ENCODE data around the gene TNPO2. TPM values are rescaled to one million over a fixed set of nuclear protein-coding genes. Genes with fewer than 3 reads are reported as not detected.

Gene TNPO2
- total RNA-seq, 4 donors from 2014 or later: 50.8 to 59.8 (median 54.8) TPM

DNA sequence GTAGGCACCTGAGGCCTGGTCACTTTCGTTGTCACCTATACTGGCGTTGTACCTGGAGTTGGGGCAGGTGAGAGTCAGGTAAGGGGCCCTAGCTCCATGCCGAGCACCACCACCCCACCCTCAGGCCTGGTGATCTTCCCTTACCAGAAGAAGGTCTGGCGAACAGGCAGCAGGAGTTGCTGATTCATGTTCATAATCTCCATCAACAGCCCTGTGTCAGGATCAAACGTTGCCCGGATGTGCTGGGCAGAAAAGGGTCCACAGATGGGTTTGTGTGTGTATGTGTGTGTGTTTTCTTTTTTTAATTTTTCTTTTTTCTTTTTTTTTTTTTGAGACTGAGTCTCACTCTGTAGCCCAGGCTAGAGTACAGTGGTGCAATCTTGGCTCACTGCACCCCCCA lies 71.5 kb downstream of the TNPO2 start:
- TF ChIP-seq POLR2A (IDR thresholded peaks at IDR 0.05): no peak
- TF ChIP-seq, protein P1, sequence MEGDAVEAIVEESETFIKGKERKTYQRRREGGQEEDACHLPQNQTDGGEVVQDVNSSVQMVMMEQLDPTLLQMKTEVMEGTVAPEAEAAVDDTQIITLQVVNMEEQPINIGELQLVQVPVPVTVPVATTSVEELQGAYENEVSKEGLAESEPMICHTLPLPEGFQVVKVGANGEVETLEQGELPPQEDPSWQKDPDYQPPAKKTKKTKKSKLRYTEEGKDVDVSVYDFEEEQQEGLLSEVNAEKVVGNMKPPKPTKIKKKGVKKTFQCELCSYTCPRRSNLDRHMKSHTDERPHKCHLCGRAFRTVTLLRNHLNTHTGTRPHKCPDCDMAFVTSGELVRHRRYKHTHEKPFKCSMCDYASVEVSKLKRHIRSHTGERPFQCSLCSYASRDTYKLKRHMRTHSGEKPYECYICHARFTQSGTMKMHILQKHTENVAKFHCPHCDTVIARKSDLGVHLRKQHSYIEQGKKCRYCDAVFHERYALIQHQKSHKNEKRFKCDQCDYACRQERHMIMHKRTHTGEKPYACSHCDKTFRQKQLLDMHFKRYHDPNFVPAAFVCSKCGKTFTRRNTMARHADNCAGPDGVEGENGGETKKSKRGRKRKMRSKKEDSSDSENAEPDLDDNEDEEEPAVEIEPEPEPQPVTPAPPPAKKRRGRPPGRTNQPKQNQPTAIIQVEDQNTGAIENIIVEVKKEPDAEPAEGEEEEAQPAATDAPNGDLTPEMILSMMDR (IDR thresholded peaks at IDR 0.05): no peak
- DNase-seq: no peak
- Histone ChIP-seq H3K27me3 (no peaks in the 10 kb centered on the region), H3K4me1 (peaks cover 13 to 15% of the 10 kb centered on the region in 2 donors), H3K4me3 (replicated peaks in 1 of 3) (no peak overlapping the region), H3K27ac (no peak overlapping the region), H3K36me3 (peaks cover 6 to 12% of the 10 kb centered on the region in 2 donors), H3K9me3 (no peaks in the 10 kb centered on the region)
- intact Hi-C loops (cut with DNase I): no loop called here
- 91 to 98% methylated on average over 6 of the region's 6 CpGs for WGBS, 2 donors

- 96 to 98% methylated on average over 10 of the region's 10 CpGs for WGBS, 2 donors
- H3K27ac ChIP-seq: no peak overlapping the region
- no peaks in the 10 kb centered on the region for H3K9me3 ChIP-seq
- TF ChIP-seq, protein P1 (IDR thresholded peaks at IDR 0.05): no peak
- TF ChIP-seq POLR2A (IDR thresholded peaks at IDR 0.05): no peak
- H3K27me3 ChIP-seq: no peaks in the 10 kb centered on the region
- H3K36me3 ChIP-seq: peaks cover 3 to 6% of the 10 kb centered on the region in 2 donors
- H3K4me1 ChIP-seq: peaks cover 14 to 15% of the 10 kb centered on the region in 2 donors
- intact Hi-C loops (cut with DNase I): no loop called here
- H3K4me3 ChIP-seq (replicated peaks in 1 of 3): no peak overlapping the region
- no peak for DNase-seq
Observed at GRCh38 chr19:12649941-12650340, 73.8 kb downstream of the TNPO2 start.

Small RNA genes lying within 50 kb of the gene (small RNA-seq; reads per million reads assigned to genes)
- 1,098 reads per million, percentile 99 among the genes with 10 or more reads in this experiment for gene SNORD41

Other genes with a start within 250 kb of the TNPO2 start
- gene ZNF709, start 239.1 kb downstream of the TNPO2 start, total RNA-seq: 1 to 10 TPM; 7.6 to 9.4 (median 8.7) TPM
- gene ZNF564, start 172.4 kb downstream of the TNPO2 start, total RNA-seq: 10 to 100 TPM; 19.4 to 27.3 (median 23.9) TPM
- 10 to 100 TPM; 11.3 to 28.9 (median 17.5) TPM for gene ZNF490, start 113.1 kb downstream of the TNPO2 start, total RNA-seq
- 10 to 100 TPM; 37.8 to 44.9 (median 39.5) TPM for gene ZNF791, start 113.0 kb downstream of the TNPO2 start, total RNA-seq
- gene MAN2B1, start 57.2 kb downstream of the TNPO2 start, total RNA-seq: 100 to 1,000 TPM in 1 of 4 donors, 10 to 100 TPM in 3; 38.0 to 106 (median 82.5) TPM
- gene WDR83, start 57.1 kb downstream of the TNPO2 start, total RNA-seq: 10 to 100 TPM in 3 of 4 donors, 1 to 10 TPM in 1; 9.5 to 17.5 (median 14.3) TPM
- gene DHPS, start 42.1 kb downstream of the TNPO2 start, total RNA-seq: 100 to 1,000 TPM; 105 to 122 (median 115) TPM
- gene GNG14, start 35.9 kb downstream of the TNPO2 start, total RNA-seq: not detected
- gene FBXW9, start 27.3 kb downstream of the TNPO2 start, total RNA-seq: 10 to 100 TPM in 2 of 4 donors, 1 to 10 TPM in 2; 5.9 to 13.7 (median 11.3) TPM
- gene TRIR, start 10.8 kb upstream of the TNPO2 start, total RNA-seq: 100 to 1,000 TPM; 261 to 416 (median 329) TPM
- gene GET3, start 13.6 kb upstream of the TNPO2 start, total RNA-seq: 10 to 100 TPM; 70.7 to 88.8 (median 83.3) TPM
- not detected for gene BEST2, start 27.9 kb upstream of the TNPO2 start, total RNA-seq
- gene HOOK2, start 51.6 kb upstream of the TNPO2 start, total RNA-seq: 100 to 1,000 TPM; 128 to 145 (median 136) TPM
- 100 to 1,000 TPM; 111 to 393 (median 220) TPM for gene JUNB, start 67.6 kb upstream of the TNPO2 start, total RNA-seq
- 100 to 1,000 TPM; 166 to 496 (median 328) TPM for gene PRDX2, start 77.9 kb upstream of the TNPO2 start, total RNA-seq
- under 1 TPM in 1 of 4 donors, not detected in 3; 0.67 TPM for gene THSD8, start 78.1 kb upstream of the TNPO2 start, total RNA-seq
- 10 to 100 TPM in 1 of 4 donors, 1 to 10 TPM in 3; 1.5 to 11.8 (median 5.4) TPM for gene RNASEH2A, start 82.7 kb upstream of the TNPO2 start, total RNA-seq
- not detected for gene RTBDN, start 110.6 kb upstream of the TNPO2 start, total RNA-seq
- gene MAST1, start 114.6 kb upstream of the TNPO2 start, total RNA-seq: under 1 TPM in 1 of 4 donors, not detected in 3; 0.56 TPM
- gene DNASE2, start 157.5 kb upstream of the TNPO2 start, total RNA-seq: 10 to 100 TPM; 35.4 to 67.3 (median 59.1) TPM
- not detected for gene KLF1, start 163.3 kb upstream of the TNPO2 start, total RNA-seq
- gene GCDH, start 167.2 kb upstream of the TNPO2 start, total RNA-seq: 10 to 100 TPM; 31.2 to 63.7 (median 46.7) TPM
- not detected for gene SYCE2, start 195.4 kb upstream of the TNPO2 start, total RNA-seq
- 10 to 100 TPM; 43.5 to 61.5 (median 53.4) TPM for gene FARSA, start 209.8 kb upstream of the TNPO2 start, total RNA-seq
- gene CALR, start 214.7 kb upstream of the TNPO2 start, total RNA-seq: 1,000 to 10,000 TPM; 1,892 to 4,270 (median 2,942) TPM
- gene RAD23A, start 221.9 kb upstream of the TNPO2 start, total RNA-seq: 100 to 1,000 TPM in 2 of 4 donors, 10 to 100 TPM in 2; 72.0 to 128 (median 101) TPM
- gene GADD45GIP1, start 233.3 kb upstream of the TNPO2 start, total RNA-seq: 10 to 100 TPM; 31.8 to 68.3 (median 55.2) TPM
- gene DAND5, start 245.6 kb upstream of the TNPO2 start, total RNA-seq: under 1 TPM in 2 of 4 donors, not detected in 2; 0.40 to 0.45 TPM